ENCODE data around the gene CYB561D2.
A peak's percentile ranks its signal among the peaks of the same experiment; 100 is the strongest.

Gene CYB561D2

GRCh38 chr3:50365842-50366220 is 15.2 kb downstream of the CYB561D2 start:
- DNase-seq = no peak

GRCh38 chr3:50369012-50369670 is 18.5 kb downstream of the CYB561D2 start:
- DNase-seq = no peak

- no peak for DNase-seq
Observed at GRCh38 chr3:50370594-50370993, 19.9 kb downstream of the CYB561D2 start.

GRCh38 chr3:50371133-50371685 is 20.5 kb downstream of the CYB561D2 start:
- no peak for DNase-seq

GRCh38 chr3:50372349-50372748 is 21.7 kb downstream of the CYB561D2 start:
- no peak for DNase-seq

GRCh38 chr3:50373146-50374051 is 22.7 kb downstream of the CYB561D2 start:
- DNase-seq = no peak

GRCh38 chr3:50374363-50375257 is 23.9 kb downstream of the CYB561D2 start:
- no peak for DNase-seq

- DNase-seq = no peak
Observed at GRCh38 chr3:50375258-50375931, 24.7 kb downstream of the CYB561D2 start.

- DNase-seq = no peak
Observed at GRCh38 chr3:50378024-50378423, 27.4 kb downstream of the CYB561D2 start.

- DNase-seq = no peak
Observed at GRCh38 chr3:50378757-50379156, 28.1 kb downstream of the CYB561D2 start.

GRCh38 chr3:50380405-50381085 is 29.9 kb downstream of the CYB561D2 start:
- no peak for DNase-seq

GRCh38 chr3:50381383-50381782 is 30.7 kb downstream of the CYB561D2 start:
- no peak for DNase-seq

- no peak for DNase-seq
Observed at GRCh38 chr3:50382722-50383121, 32.1 kb downstream of the CYB561D2 start.

GRCh38 chr3:50383750-50384149 is 33.1 kb downstream of the CYB561D2 start:
- no peak for DNase-seq

- DNase-seq = no peak
Observed at GRCh38 chr3:50385754-50386153, 35.1 kb downstream of the CYB561D2 start.

- DNase-seq = no peak
Observed at GRCh38 chr3:50388016-50388719, 37.5 kb downstream of the CYB561D2 start.

- DNase-seq = no peak
Observed at GRCh38 chr3:50388720-50389413, 38.2 kb downstream of the CYB561D2 start.

- DNase-seq = no peak
Observed at GRCh38 chr3:50389414-50389767, 38.7 kb downstream of the CYB561D2 start.

GRCh38 chr3:50390508-50391224 is 40.0 kb downstream of the CYB561D2 start:
- DNase-seq = peak in 1 of 2 donors; percentile 22

Data from hippocampal formation (tissue), 2 donors.